Neural progenitor cell (in vitro differentiated cells): Measurements from ENCODE around the gene ARAP3.

Experiments
- CTCF ChIP-seq: fragments of 200-600 bp; sonication (generic); IDR thresholded peaks from 2 replicates; pipeline ENCODE4 v1.5.1; 2017; ENCODE audit warnings: antibody characterized with exemption, mild to moderate bottlenecking
- EZH2phosphoT487 ChIP-seq: fragments of 200-600 bp; sonication (generic); IDR thresholded peaks from 2 replicates; pipeline ENCODE4 v1.6.1; 2017; ENCODE audit warnings: antibody characterized with exemption

- TF ChIP-seq CTCF (no peak), EZH2phosphoT487 (no peak)
These were observed 77.9 kb downstream of the ARAP3 start for GRCh38 chr5:141603923-141604717.
